ENCODE measurements around the gene SRSF6. TPM values are rescaled to one million over a fixed set of nuclear protein-coding genes. Genes with fewer than 3 reads are reported as not detected.

SRSF6 gene
- total RNA-seq, 4 donors from 2014 or later = 52.7 to 74.2 (median 53.4) TPM

- intact Hi-C loops (cut with DNase I) = no loop called here
- Histone ChIP-seq H3K4me3 (peak overlapping the region; percentile 52 to 69 (median 66)), H3K27me3 (peaks cover 0 to 4% (median 0%) of the 10 kb centered on the region in 4 donors), H3K36me3 (peaks cover 0 to under 1% (median 0%) of the 10 kb centered on the region in 3 donors), H3K27ac (peak overlapping the region; percentile 9 to 85 (median 60)), H3K4me1 (peaks cover 0 to 30% (median 10%) of the 10 kb centered on the region in 3 donors), H3K9me3 (no peaks in the 10 kb centered on the region)
- 40 to 72% methylated on average over 6 of the region's 10 CpGs for WGBS, 2 donors
- DNase-seq = no peak
- TF ChIP-seq POLR2A (IDR thresholded peaks at IDR 0.05) (no peak), CTCF (IDR thresholded peaks at IDR 0.05) (no peak)
Observed at GRCh38 chr20:43513372-43513930, 55.8 kb downstream of the SRSF6 start.

Small RNA genes lying within 50 kb of the gene (small RNA-seq; reads per million reads assigned to genes)
- gene RF00019 = 0 reads per million in 4 donors
- gene RNU6-1251P = 0 reads per million in 4 donors

Other genes starting within 250 kb of the SRSF6 start
- 10 to 100 TPM in 1 of 4 donors, 1 to 10 TPM in 3; 3.5 to 31.7 (median 7.9) TPM for gene L3MBTL1, start 49.8 kb downstream of the SRSF6 start, total RNA-seq
- 1 to 10 TPM in 1 of 4 donors, under 1 TPM in 1, not detected in 2; 0.68 to 3.6 TPM for gene SGK2, start 101.1 kb downstream of the SRSF6 start, total RNA-seq
- 10 to 100 TPM in 2 of 4 donors, 1 to 10 TPM in 2; 6.9 to 18.5 (median 13.0) TPM for gene IFT52, start 133.0 kb downstream of the SRSF6 start, total RNA-seq
- 10 to 100 TPM in 2 of 4 donors, 1 to 10 TPM in 2; 3.1 to 19.9 (median 11.9) TPM for gene MYBL2, start 209.2 kb downstream of the SRSF6 start, total RNA-seq